HepG2 (cell line): ENCODE data around the gene HOXC5. TPM values are rescaled to one million over a fixed set of nuclear protein-coding genes. Genes with fewer than 3 reads are reported as not detected.

Experiments
- ATAC-seq: fragments of 200-7000 bp; cut with Tn5 transposase; 3 replicates; pipeline ENCODE4 v1.9.1; 2020; ENCODE audit warnings: mild to moderate bottlenecking, moderate library complexity
- BruUV-seq: library from RNA; stranded (reverse); fragments of 400-500 nt; replicated peaks from 2 replicates; lab custom pipeline; 2021; lab: Mats Ljungman, UMichigan
- CTCF ChIA-PET: fragments of 300-600 bp; formaldehyde crosslinking; extraction: SDS; loops from one replicate; lab custom pipeline; 2021; ENCODE audit warnings: low total read pairs, inconsistent platforms, low intra/inter-chr PET ratio; lab: Yijun Ruan, JAX
- POLR2A ChIA-PET: fragments of 350-600 bp; sonication (Branson Sonifier 250); formaldehyde crosslinking; loops from one replicate; lab custom pipeline; 2020; ENCODE audit warnings: antibody characterized with exemption, inconsistent platforms; lab: Yijun Ruan, JAX
- DNase-seq: peaks from one replicate; pipeline ENCODE4 v3.0.0-alpha.2; 2015; ENCODE audit warnings: low spot score
- FAIRE-seq: peaks from 3 replicates; lab custom pipeline; 2011; peaks lifted over from hg19 to GRCh38; lab: Jason Lieb, UNC
- H2AFZ ChIP-seq: one replicate; pipeline ENCODE4 v1.6.1; 2011; ENCODE audit warnings: low read length, inconsistent platforms
- H3K27ac ChIP-seq: fragments of 300-600 bp; 3 replicates; pipeline ENCODE4 v1.8.0; 2011; ENCODE audit warnings: mixed run types, mild to moderate bottlenecking, mixed read lengths, low read length, inconsistent platforms; ENCODE audit not compliant: insufficient read depth; ENCODE audit errors: extremely low read length
- H3K27me3 ChIP-seq, 2 experiments: fragments of 200-600 bp in 1 of 2; 2 replicates in 1 of 2; 3 replicates in 1 of 2; pipeline versions ENCODE4 v1.6.0 to v1.8.0; 2011; ENCODE audit warnings: low read length in 2 of 2, mild to moderate bottlenecking in 2 of 2, moderate library complexity in 2 of 2, inconsistent platforms in 1 of 2; ENCODE audit not compliant: insufficient read depth in 2 of 2, control insufficient read depth in 1 of 2
- H3K36me3 ChIP-seq, 2 experiments: fragments of 200-600 bp in 1 of 2; replicated peaks in 1 of 2; 2 replicates in 1 of 2; 3 replicates in 1 of 2; pipeline versions ENCODE4 v1.5.1 to v1.8.0; 2011; ENCODE audit warnings: low read length in 2 of 2, inconsistent platforms in 1 of 2; ENCODE audit not compliant: insufficient read depth in 2 of 2, control insufficient read depth in 1 of 2
- H3K4me1 ChIP-seq: 2 replicates; pipeline ENCODE4 v1.5.1; 2012; ENCODE audit warnings: low read length, inconsistent platforms; ENCODE audit not compliant: insufficient read depth
- H3K4me2 ChIP-seq: 2 replicates; pipeline ENCODE4 v1.6.0; 2011; ENCODE audit warnings: low read depth, low read length, inconsistent platforms
- H3K4me3 ChIP-seq, 3 experiments: fragments of 200-600 bp in 1 of 3; sonication (generic), shearing (Covaris generic) in 1 of 3; replicated peaks in 1 of 3; 2 replicates each; pipeline ENCODE4 v1.5.1; 2011 to 2016; ENCODE audit warnings: low read length in 3 of 3, inconsistent platforms in 2 of 3, low read depth in 2 of 3, mild to moderate bottlenecking in 2 of 3, control low read depth in 1 of 3, mixed read lengths in 1 of 3; ENCODE audit not compliant: insufficient read depth in 1 of 3
- H3K79me2 ChIP-seq: one replicate; pipeline ENCODE4 v1.6.1; 2011; ENCODE audit warnings: low read length, inconsistent platforms; ENCODE audit not compliant: insufficient read depth
- H3K9ac ChIP-seq: 2 replicates; pipeline ENCODE4 v1.6.0; 2011; ENCODE audit warnings: mild to moderate bottlenecking, low read depth, low read length, inconsistent platforms; ENCODE audit not compliant: insufficient read depth
- H3K9me3 ChIP-seq: 2 replicates; pipeline ENCODE4 v1.5.1; 2012; ENCODE audit warnings: mild to moderate bottlenecking, low read length
- H4K20me1 ChIP-seq: 2 replicates; pipeline ENCODE4 v1.6.0; 2011; ENCODE audit warnings: inconsistent platforms, mild to moderate bottlenecking, low read length, moderate library complexity; ENCODE audit not compliant: insufficient read depth
- CBFB ChIP-seq: sonication (generic); formaldehyde crosslinking; IDR thresholded peaks from 2 replicates; pipeline ENCODE4 v1.4.0; 2020; ENCODE audit warnings: missing genetic modification reagents
- CCDC6 ChIP-seq: sonication (generic); formaldehyde crosslinking; IDR thresholded peaks from 2 replicates; pipeline ENCODE4 v1.8.1; 2022; ENCODE audit warnings: mild to moderate bottlenecking, missing genetic modification reagents, moderate library complexity
- ELF4 ChIP-seq: sonication (generic); formaldehyde crosslinking; IDR thresholded peaks from 2 replicates; pipeline ENCODE4 v1.5.0; 2020; ENCODE audit warnings: missing genetic modification reagents, mild to moderate bottlenecking, moderate library complexity, borderline replicate concordance
- HIC2 ChIP-seq: sonication (generic); formaldehyde crosslinking; IDR thresholded peaks from 2 replicates; pipeline ENCODE4 v1.9.0; 2022; ENCODE audit warnings: low read depth, missing genetic modification reagents
- NFE2L2 ChIP-seq: fragments of 150-350 bp; IDR thresholded peaks from 2 replicates; pipeline ENCODE4 v1.6.1; 2014; ENCODE audit warnings: low read length
- NR0B2 ChIP-seq: sonication (generic); formaldehyde crosslinking; IDR thresholded peaks from 2 replicates; pipeline ENCODE4 v1.4.0; 2020; ENCODE audit warnings: mild to moderate bottlenecking, missing genetic modification reagents
- NR3C1 ChIP-seq: sonication (generic); formaldehyde crosslinking; IDR thresholded peaks from 2 replicates; pipeline ENCODE4 v1.4.0; 2020; ENCODE audit warnings: missing genetic modification reagents
- ZBTB34 ChIP-seq: sonication (generic); formaldehyde crosslinking; IDR thresholded peaks from 2 replicates; pipeline ENCODE4 v1.8.0; 2022; ENCODE audit warnings: mild to moderate bottlenecking, missing genetic modification reagents
- ZNF136 ChIP-seq: sonication (generic); formaldehyde crosslinking; IDR thresholded peaks from 2 replicates; pipeline ENCODE4 v1.8.1; 2022; ENCODE audit warnings: low read depth, mild to moderate bottlenecking, moderate library complexity, missing genetic modification reagents
- ZNF234 ChIP-seq: sonication (generic); formaldehyde crosslinking; conservative IDR thresholded peaks from 2 replicates; pipeline ENCODE4 v1.5.1; 2020; ENCODE audit warnings: mild to moderate bottlenecking, missing genetic modification reagents
- ZNF256 ChIP-seq: sonication (generic); formaldehyde crosslinking; conservative IDR thresholded peaks from 2 replicates; pipeline ENCODE4 v1.4.0; 2020; ENCODE audit warnings: missing genetic modification reagents
- ZNF446 ChIP-seq: sonication (generic); formaldehyde crosslinking; IDR thresholded peaks from 2 replicates; pipeline ENCODE4 v1.5.0; 2020; ENCODE audit warnings: mild to moderate bottlenecking, missing genetic modification reagents
- ZNF615 ChIP-seq: sonication (generic); formaldehyde crosslinking; IDR thresholded peaks from 2 replicates; pipeline ENCODE4 v1.5.0; 2020; ENCODE audit warnings: mild to moderate bottlenecking, missing genetic modification reagents, borderline replicate concordance
- ZNF616 ChIP-seq: sonication (generic); formaldehyde crosslinking; IDR thresholded peaks from 2 replicates; pipeline ENCODE4 v1.5.0; 2020; ENCODE audit warnings: low read depth, mild to moderate bottlenecking, missing genetic modification reagents
- ZNF841 ChIP-seq: sonication (generic); formaldehyde crosslinking; IDR thresholded peaks from 2 replicates; pipeline ENCODE4 v1.8.1; 2023; ENCODE audit warnings: missing genetic modification reagents, borderline replicate concordance
- WGBS: methylation state at CpG from one replicate; pipeline ENCODE4 v1.1.6; 2017; ENCODE audit warnings: low lambda C conversion rate; 5-methylcytosine and 5-hydroxymethylcytosine counted together
- in situ Hi-C: cut with HindIII; loops from 2 replicates; pipeline ENCODE4 v1.10.0; 2017; ENCODE audit warnings: low pct_unique_long_range_greater_than_20kb; ENCODE audit not compliant: extremely low pct_ligation_motif_present
- intact Hi-C: fragments of 100-400 bp; cut with micrococcal nuclease; formaldehyde crosslinking; loops from one replicate; pipeline ENCODE4 v1.10.0; 2022; ENCODE audit not compliant: unreplicated experiment
- polyA plus RNA-seq, 8 experiments: library from polyadenylated mRNA; depleted of rRNA in 3 of 8; stranded (reverse) in 7 of 8; unstranded in 1 of 8; fragments of >200 nt; fragmentation: Illumina TruSeq in 4 of 8; extraction: Trizol in 4 of 8; gene quantifications; 2 replicates each; pipeline versions ENCODE4 v1.2.1 to v1.2.3, GENCODE V29; 2011 to 2016; ENCODE audit warnings: low read depth in 4 of 8, missing spikeins in 1 of 8, mixed read lengths in 1 of 8; ENCODE audit not compliant: insufficient read depth in 1 of 8
- total RNA-seq, 5 experiments: library from RNA; depleted of rRNA; stranded (reverse); fragments of >200 nt; fragmentation: Illumina TruSeq; extraction: Trizol; gene quantifications; 2 replicates each; pipeline ENCODE4 v1.2.3, GENCODE V29; 2016; ENCODE audit warnings: low read depth in 1 of 5
- TF ChIP-seq, protein P1 (sequence below): sonication (generic); formaldehyde crosslinking; IDR thresholded peaks from 2 replicates; pipeline ENCODE4 v1.4.0; 2020; ENCODE audit warnings: missing genetic modification reagents
- TF ChIP-seq, protein P2 (sequence below): sonication (generic); formaldehyde crosslinking; IDR thresholded peaks from 2 replicates; pipeline ENCODE4 v1.4.0; 2020; ENCODE audit warnings: missing genetic modification reagents

HOXC5 gene
- total and polyA plus RNA-seq, 2 of the 13 experiments (the other 11 are each of a cell fraction or from before 2014, with no cell fraction given) = not detected

DNA sequence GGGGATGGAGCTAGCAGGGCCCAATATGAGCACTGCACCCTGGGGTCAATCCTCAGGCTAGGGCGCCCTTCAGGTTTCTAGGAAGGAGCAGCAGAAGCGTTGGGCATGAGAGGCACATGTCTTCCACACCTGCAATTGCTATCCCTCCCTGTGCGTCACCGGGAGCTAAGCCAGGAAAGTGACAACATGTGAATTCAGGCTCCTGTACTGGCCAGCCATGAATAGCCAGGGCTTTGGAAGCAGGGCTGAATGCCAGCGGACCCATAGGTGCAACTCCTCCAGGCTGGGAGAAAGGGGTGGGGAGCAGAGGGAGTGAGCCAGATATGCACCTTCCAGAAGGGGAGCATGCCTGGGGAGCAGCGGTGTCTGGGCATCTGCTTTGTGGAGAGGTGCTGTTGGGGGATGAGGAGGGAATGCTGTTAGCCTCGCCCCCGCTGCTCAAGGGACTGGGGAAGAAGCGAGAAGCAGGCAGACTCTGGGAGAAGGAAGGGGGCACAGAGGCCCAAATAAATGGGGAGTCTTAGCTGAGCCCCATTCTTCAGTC, 6.1 kb downstream of the HOXC5 start:
- no peak overlapping the region for H3K4me2 ChIP-seq
- CTCF ChIA-PET = no interaction called here
- 41% methylated on average over 9 of the region's 9 CpGs for WGBS
- TF ChIP-seq NR0B2 (no peak), ZNF615 (no peak), CCDC6 (CRISPR knock-in tag) (no peak), ZNF841 (no peak), HIC2 (CRISPR knock-in tag) (no peak), ZNF446 (CRISPR knock-in tag) (no peak), ZNF256 (CRISPR knock-in tag) (no peak), ELF4 (CRISPR knock-in tag) (no peak), NR3C1 (CRISPR knock-in tag) (no peak), ZBTB34 (CRISPR knock-in tag) (no peak), NFE2L2 (no peak), CBFB (CRISPR knock-in tag) (no peak), ZNF616 (CRISPR knock-in tag) (no peak), ZNF136 (CRISPR knock-in tag) (no peak), ZNF234 (CRISPR knock-in tag) (no peak)
- TF ChIP-seq, protein P1, sequence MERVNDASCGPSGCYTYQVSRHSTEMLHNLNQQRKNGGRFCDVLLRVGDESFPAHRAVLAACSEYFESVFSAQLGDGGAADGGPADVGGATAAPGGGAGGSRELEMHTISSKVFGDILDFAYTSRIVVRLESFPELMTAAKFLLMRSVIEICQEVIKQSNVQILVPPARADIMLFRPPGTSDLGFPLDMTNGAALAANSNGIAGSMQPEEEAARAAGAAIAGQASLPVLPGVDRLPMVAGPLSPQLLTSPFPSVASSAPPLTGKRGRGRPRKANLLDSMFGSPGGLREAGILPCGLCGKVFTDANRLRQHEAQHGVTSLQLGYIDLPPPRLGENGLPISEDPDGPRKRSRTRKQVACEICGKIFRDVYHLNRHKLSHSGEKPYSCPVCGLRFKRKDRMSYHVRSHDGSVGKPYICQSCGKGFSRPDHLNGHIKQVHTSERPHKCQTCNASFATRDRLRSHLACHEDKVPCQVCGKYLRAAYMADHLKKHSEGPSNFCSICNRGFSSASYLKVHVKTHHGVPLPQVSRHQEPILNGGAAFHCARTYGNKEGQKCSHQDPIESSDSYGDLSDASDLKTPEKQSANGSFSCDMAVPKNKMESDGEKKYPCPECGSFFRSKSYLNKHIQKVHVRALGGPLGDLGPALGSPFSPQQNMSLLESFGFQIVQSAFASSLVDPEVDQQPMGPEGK (CRISPR knock-in tag) = no peak
- TF ChIP-seq, protein P2, sequence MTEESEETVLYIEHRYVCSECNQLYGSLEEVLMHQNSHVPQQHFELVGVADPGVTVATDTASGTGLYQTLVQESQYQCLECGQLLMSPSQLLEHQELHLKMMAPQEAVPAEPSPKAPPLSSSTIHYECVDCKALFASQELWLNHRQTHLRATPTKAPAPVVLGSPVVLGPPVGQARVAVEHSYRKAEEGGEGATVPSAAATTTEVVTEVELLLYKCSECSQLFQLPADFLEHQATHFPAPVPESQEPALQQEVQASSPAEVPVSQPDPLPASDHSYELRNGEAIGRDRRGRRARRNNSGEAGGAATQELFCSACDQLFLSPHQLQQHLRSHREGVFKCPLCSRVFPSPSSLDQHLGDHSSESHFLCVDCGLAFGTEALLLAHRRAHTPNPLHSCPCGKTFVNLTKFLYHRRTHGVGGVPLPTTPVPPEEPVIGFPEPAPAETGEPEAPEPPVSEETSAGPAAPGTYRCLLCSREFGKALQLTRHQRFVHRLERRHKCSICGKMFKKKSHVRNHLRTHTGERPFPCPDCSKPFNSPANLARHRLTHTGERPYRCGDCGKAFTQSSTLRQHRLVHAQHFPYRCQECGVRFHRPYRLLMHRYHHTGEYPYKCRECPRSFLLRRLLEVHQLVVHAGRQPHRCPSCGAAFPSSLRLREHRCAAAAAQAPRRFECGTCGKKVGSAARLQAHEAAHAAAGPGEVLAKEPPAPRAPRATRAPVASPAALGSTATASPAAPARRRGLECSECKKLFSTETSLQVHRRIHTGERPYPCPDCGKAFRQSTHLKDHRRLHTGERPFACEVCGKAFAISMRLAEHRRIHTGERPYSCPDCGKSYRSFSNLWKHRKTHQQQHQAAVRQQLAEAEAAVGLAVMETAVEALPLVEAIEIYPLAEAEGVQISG (CRISPR knock-in tag) = no peak

More for the DNA sequence above, 6.1 kb downstream of the HOXC5 start:
- FAIRE-seq (no peak), ATAC-seq (no peak), DNase-seq (no peak)
- Histone ChIP-seq H4K20me1 (no peaks in the 10 kb centered on the region), H2AFZ (no peak overlapping the region), H3K4me1 (no peaks in the 10 kb centered on the region), H3K9me3 (no peaks in the 10 kb centered on the region), H3K4me3 (no peak overlapping the region), H3K27ac (no peak overlapping the region), H3K27me3 (peaks cover 8 to 56% of the 10 kb centered on the region in 2 experiments), H3K36me3 (no peaks in the 10 kb centered on the region), H3K9ac (no peak overlapping the region), H3K79me2 (no peaks in the 10 kb centered on the region)
- in situ Hi-C loops = no loop called here
- POLR2A ChIA-PET = no interaction called here
- BruUV-seq = no TSS peak
- intact Hi-C loops = no loop called here
